T-helper 17 cell (primary cell): Measurements from ENCODE around the gene COPB2. TPM values are rescaled to one million over a fixed set of nuclear protein-coding genes. Genes with fewer than 3 reads are reported as not detected.
"Not testable (repeated sequence)": the region's sequence is repeated elsewhere in the genome, so short reads cannot be mapped to it uniquely, and the experiment has no call there.

Experiments
- ATAC-seq: fragments of 150-1000 bp; cut with Tn5 transposase; 2 replicates; pipeline ENCODE4 v1.10.0; 2021; ENCODE audit warnings: mild to moderate bottlenecking, moderate library complexity
- DNase-seq, 3 donors: peaks; one replicate each; pipeline versions ENCODE4 v3.0.0 to v3.0.0-alpha.2; 2020 to 2021
- H3K9me3 ChIP-seq: one replicate; pipeline ENCODE4 v1.7.0; 2013; ENCODE audit warnings: low read length, mild to moderate bottlenecking; ENCODE audit not compliant: control insufficient read depth, poor library complexity, severe bottlenecking
- H3K27ac Mint-ChIP-seq: one replicate; pipeline ENCODE4 v1.8.0; 2022; ENCODE audit warnings: mild to moderate bottlenecking, moderate library complexity, mixed read lengths
- H3K27me3 Mint-ChIP-seq: one replicate; pipeline ENCODE4 v1.8.0; 2022; ENCODE audit warnings: mixed read lengths
- H3K36me3 Mint-ChIP-seq: one replicate; pipeline ENCODE4 v1.8.0; 2022; ENCODE audit warnings: low read depth, mixed read lengths
- H3K4me1 Mint-ChIP-seq: one replicate; pipeline ENCODE4 v1.8.0; 2022; ENCODE audit warnings: mild to moderate bottlenecking, mixed read lengths
- H3K4me3 Mint-ChIP-seq: one replicate; pipeline ENCODE4 v1.8.0; 2022; ENCODE audit warnings: mild to moderate bottlenecking, moderate library complexity, mixed read lengths
- total RNA-seq, 4 donors: library from RNA in 2 of 4; stranded (reverse) in 2 of 4; gene quantifications; one replicate each; pipeline ENCODE4 v1.2.3 and lab custom pipeline; 2022 to 2026

The COPB2 gene
- total RNA-seq, 2 donors from 2014 or later: 26.3 to 29.7 TPM

DNA sequence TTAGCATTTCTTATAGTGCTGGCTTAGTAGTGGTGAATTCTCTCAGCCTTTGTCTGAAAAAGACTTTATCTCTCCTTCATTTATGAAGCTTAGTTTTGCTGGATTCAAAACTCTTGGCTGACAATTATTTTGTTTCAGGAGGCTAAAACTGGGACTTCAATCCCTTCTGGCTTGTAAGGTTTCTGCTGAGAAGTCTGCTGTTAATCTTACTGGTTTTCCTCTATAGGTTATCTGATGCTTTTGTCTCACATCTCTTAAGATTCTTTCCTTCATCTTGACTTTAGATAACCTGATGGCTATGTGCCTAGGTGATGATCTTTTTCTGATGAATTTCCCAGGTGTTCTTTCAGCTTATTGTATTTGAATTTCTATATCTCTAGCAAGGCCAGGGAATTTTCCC lies 23.4 kb upstream of the COPB2 start:
- not testable (repeated sequence) for H3K4me3 Mint-ChIP-seq, ATAC-seq, H3K9me3 ChIP-seq, H3K36me3 Mint-ChIP-seq, DNase-seq, H3K27ac Mint-ChIP-seq, H3K4me1 Mint-ChIP-seq, H3K27me3 Mint-ChIP-seq

DNA sequence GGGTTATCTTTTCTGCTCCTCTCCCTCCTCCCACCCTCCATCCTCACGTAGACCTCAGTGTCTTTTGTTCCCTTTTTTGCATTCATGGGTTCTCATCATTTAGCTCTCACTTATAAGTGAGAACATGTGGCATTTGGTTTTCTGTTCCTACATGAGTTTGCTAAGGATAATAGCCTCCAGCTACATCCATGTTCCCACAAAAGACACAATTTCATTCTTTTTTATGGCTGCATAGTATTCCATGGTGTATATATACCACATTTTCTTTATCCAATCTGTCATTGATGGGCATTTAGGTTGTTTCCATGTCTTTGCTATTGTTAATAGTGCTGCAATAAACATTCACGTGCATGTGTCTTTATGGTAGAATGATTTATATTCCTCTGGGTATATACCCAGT lies 11.7 kb upstream of the COPB2 start:
- not testable (repeated sequence) for H3K4me3 Mint-ChIP-seq, ATAC-seq, H3K9me3 ChIP-seq, H3K36me3 Mint-ChIP-seq, H3K27ac Mint-ChIP-seq, H3K27me3 Mint-ChIP-seq, DNase-seq, H3K4me1 Mint-ChIP-seq

DNA sequence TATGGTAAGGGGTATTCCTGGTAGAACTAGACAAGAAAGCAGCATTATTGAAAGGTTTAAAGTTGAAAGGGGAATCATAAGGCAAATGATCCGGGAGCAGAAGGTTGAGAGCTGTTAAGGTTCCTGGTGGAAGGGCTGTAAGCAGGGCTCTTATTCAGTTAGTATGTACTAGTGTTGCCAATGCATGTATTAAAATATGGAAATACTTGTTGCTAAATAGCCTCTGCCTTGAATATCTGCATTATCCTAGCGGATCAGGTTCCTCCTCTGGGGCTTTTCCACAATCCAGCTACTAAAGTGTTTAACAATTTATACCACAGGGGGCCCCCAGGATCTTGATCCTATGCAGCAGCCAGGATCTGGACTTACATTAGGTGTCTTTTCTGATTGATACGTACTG lies 7.3 kb upstream of the COPB2 start:
- H3K4me1 Mint-ChIP-seq: peaks cover 5% of the 10 kb centered on the region
- H3K27ac Mint-ChIP-seq: no peak overlapping the region
- no peaks in the 10 kb centered on the region for H3K27me3 Mint-ChIP-seq
- ATAC-seq: no peak
- no peak for DNase-seq
- no peaks in the 10 kb centered on the region for H3K9me3 ChIP-seq
- H3K4me3 Mint-ChIP-seq: no peak overlapping the region
- H3K36me3 Mint-ChIP-seq: peaks cover 8% of the 10 kb centered on the region

DNA sequence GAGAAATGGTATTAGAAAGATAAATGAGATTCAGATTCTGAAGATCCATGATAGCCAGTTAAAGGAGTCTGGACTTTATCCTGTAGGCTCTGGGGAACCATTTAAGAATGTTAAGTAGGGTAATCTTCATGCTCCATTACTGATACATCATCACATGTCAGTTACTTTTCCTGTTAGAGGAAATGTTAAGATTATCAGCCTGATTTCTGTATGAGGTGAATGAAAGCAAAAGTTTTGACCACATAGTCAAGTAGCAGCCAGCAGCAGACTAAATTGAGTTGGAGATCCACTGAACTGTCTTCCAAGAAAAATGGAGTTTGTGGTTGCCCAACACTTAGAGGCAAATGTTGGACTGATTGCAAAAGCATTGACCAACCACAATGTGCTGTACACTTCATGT lies 4.7 kb upstream of the COPB2 start:
- no peaks in the 10 kb centered on the region for H3K27me3 Mint-ChIP-seq
- peaks cover 12% of the 10 kb centered on the region for H3K4me1 Mint-ChIP-seq
- ATAC-seq (no peak), DNase-seq (no peak)
- H3K9me3 ChIP-seq: no peaks in the 10 kb centered on the region
- no peak overlapping the region for H3K4me3 Mint-ChIP-seq
- H3K36me3 Mint-ChIP-seq: peaks cover 7% of the 10 kb centered on the region
- no peak overlapping the region for H3K27ac Mint-ChIP-seq

DNA sequence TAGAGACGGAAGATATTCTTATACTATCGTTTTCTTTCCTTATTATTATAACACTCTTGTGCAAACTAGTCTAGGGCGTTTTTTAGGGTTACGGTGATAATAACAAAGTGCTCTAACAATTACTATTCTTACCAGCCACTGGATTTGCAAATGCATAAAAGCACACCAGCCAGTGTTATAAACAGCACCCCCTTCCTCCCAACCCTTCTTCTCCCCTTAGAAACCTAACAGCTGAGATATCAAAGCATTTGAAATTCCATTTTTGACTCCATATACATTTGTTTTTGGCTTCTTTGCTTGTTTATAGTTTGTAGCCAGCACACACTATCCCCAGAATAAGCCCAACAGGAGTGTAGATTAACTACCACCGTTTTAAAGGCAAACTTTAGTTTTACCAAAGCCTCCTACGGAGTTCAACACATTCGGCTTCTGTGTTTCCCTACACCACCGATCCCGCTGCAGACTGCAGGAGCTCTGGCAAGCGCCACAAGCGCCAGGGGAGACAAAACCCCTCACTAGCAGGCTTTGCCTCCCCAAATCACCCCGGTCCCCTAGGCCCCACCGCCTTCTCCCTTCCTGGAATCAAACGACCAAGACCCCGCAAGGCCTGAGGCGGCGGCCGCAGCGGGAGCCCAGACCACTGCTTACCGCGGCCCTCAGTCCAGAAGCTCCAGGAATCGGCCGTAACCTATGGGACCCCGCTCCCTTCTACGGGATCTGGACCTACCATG lies 461 bp downstream of the COPB2 start:
- peak overlapping the region; percentile 95 for H3K4me3 Mint-ChIP-seq
- no peak for DNase-seq
- H3K27ac Mint-ChIP-seq: peak overlapping the region; percentile 100
- H3K36me3 Mint-ChIP-seq: peaks cover 5% of the 10 kb centered on the region
- peak; percentile 35 for ATAC-seq
- H3K4me1 Mint-ChIP-seq: peaks cover 36% of the 10 kb centered on the region
- no peaks in the 10 kb centered on the region for H3K9me3 ChIP-seq
- H3K27me3 Mint-ChIP-seq: no peaks in the 10 kb centered on the region

DNA sequence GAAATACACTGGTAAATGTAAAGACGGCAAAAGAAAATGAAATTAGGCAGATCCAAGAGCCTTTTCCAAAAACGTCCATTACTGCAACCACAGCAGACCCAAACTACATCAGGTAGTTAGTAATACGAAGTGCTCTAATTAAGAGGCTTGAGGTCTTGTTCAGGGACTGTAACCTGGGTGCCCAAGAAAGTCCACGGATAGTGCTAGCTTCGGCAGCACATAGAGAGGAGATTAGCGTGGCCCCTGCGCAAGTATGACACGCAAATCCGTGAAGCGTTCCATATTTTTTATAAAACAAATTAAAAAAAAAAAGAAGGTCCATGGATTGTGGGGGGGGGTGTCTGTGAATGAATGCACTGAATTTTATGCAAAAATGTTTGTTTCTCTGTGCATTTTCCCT lies 1.4 kb downstream of the COPB2 start:
- Mint-ChIP-seq H3K4me3 (peak overlapping the region; percentile 73), H3K27me3 (no peaks in the 10 kb centered on the region), H3K36me3 (peaks cover 5% of the 10 kb centered on the region), H3K27ac (peak overlapping the region; percentile 100), H3K4me1 (peaks cover 33% of the 10 kb centered on the region)
- no peaks in the 10 kb centered on the region for H3K9me3 ChIP-seq
- DNase-seq: no peak
- no peak for ATAC-seq

DNA sequence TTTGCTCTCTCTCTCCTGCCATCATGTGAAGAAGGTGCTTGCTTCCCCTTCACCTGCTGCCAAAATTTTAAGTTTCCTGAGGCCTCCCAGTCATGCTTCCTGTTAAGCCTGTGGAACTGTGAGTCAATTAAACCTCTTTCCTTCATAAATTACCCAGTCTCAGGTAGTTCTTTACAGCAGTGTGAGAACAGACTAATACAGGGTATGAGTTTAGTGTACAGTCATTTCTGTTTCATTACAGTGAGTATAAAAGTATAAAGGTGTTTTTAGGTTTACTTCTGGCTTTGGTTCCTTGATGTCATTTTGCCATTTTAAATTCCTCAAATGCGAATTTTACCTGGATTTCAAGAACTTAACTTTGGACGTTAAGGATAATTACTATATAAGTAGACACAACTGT lies 7.2 kb downstream of the COPB2 start:
- not testable (repeated sequence) for H3K9me3 ChIP-seq, H3K4me3 Mint-ChIP-seq, ATAC-seq, H3K27me3 Mint-ChIP-seq, H3K36me3 Mint-ChIP-seq, DNase-seq, H3K27ac Mint-ChIP-seq
- peaks cover 34% of the 10 kb centered on the region for H3K4me1 Mint-ChIP-seq

DNA sequence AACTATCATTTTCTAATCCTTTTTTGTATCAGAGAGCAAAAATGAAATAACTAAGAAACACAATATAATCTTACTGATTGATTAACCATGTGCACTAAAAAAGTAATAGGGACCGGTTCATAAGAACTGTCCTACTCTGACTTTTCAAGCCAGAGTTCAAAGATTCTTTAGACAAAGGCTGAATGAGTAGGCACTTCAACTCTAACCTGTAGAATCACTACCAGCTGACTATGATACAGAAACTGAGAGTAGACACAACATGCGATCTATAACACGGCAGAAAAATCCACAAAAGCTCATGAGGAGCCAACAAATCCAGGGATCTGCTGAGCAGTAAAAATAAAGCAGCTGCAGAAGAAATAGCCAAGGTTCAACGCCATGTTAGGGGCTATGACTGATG lies 8.9 kb downstream of the COPB2 start:
- Mint-ChIP-seq H3K4me3 (no peak overlapping the region), H3K4me1 (peaks cover 25% of the 10 kb centered on the region), H3K36me3 (peaks cover 11% of the 10 kb centered on the region), H3K27ac (peak overlapping the region; percentile 56), H3K27me3 (no peaks in the 10 kb centered on the region)
- DNase-seq (no peak), ATAC-seq (no peak)
- H3K9me3 ChIP-seq: no peaks in the 10 kb centered on the region

DNA sequence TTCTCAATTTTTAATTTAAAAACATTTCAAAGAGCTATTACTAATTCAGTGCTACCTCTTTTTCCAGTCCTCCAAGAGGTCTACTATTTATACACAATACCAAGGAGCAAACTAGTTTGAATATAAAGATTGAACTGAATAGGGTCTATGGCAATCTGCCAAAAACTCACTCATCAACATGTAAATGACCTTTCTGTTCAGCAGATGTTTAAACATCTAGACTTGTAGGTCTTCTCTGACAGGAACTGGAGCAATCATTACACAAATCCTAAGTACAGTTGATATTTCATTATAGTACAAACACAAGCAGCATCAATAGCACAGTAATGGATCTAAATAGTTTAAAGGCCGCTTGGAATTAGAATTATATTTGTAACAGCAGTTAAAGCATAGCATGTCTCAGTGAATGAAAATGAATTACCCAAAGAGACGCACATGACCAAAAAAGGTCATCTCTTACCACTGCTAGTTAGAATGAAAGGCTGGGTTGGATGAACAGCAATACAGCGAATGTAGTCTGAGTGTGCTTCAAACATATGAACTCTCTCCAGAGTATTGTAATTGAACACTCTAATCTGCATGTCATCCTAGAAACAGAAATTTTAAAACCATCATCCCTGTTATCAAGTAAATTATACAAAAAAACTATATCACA lies 10.7 kb downstream of the COPB2 start:
- DNase-seq (no peak), ATAC-seq (no peak)
- H3K27ac Mint-ChIP-seq: peak overlapping the region; percentile 34
- peaks cover 13% of the 10 kb centered on the region for H3K36me3 Mint-ChIP-seq
- no peak overlapping the region for H3K4me3 Mint-ChIP-seq
- H3K27me3 Mint-ChIP-seq: no peaks in the 10 kb centered on the region
- peaks cover 22% of the 10 kb centered on the region for H3K4me1 Mint-ChIP-seq
- H3K9me3 ChIP-seq: no peaks in the 10 kb centered on the region

DNA sequence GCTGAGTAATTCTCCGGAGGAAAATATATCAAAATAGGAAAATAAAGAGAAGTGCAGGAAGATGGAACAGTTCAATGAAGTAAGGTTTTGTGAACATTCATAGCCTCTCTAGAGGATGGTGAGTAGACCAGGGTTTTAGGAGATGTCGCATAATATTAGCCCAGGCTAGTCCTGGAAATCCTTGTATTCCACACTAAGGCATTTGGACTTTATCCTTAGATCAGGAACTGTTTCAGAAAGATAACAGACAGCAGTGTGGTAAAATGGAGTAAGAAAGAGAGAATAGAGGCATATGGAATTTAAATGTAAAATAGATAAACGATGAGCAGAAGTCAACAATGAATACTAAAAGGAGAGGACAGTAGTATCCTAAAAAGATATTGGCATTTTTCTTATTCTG lies 12.1 kb downstream of the COPB2 start:
- Mint-ChIP-seq H3K27ac (peak overlapping the region; percentile 32), H3K27me3 (no peaks in the 10 kb centered on the region), H3K36me3 (peaks cover 16% of the 10 kb centered on the region), H3K4me1 (peaks cover 22% of the 10 kb centered on the region), H3K4me3 (no peak overlapping the region)
- DNase-seq (no peak), ATAC-seq (no peak)
- H3K9me3 ChIP-seq: no peaks in the 10 kb centered on the region

DNA sequence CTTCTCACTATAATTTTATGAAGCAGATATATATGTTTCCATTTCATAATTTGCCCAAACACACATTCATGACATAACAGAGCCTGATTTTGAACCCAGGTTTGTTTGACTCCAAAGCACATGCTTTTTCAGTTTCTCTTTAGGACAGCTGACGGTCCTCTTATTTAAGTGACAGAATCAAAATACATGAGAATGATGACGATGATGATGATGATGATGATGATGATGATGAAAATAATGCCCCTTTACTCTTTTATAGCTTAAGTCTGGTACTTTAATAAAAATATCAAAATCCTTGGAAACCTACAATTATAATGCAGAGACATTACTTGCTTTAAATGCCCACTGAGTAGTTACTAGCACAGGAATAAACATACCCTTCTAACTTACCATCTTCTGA lies 15.3 kb downstream of the COPB2 start:
- DNase-seq (no peak), ATAC-seq (no peak)
- no peak overlapping the region for H3K4me3 Mint-ChIP-seq
- no peaks in the 10 kb centered on the region for H3K27me3 Mint-ChIP-seq
- H3K9me3 ChIP-seq: no peaks in the 10 kb centered on the region
- no peak overlapping the region for H3K27ac Mint-ChIP-seq
- H3K36me3 Mint-ChIP-seq: peaks cover 13% of the 10 kb centered on the region
- H3K4me1 Mint-ChIP-seq: peaks cover 6% of the 10 kb centered on the region

DNA sequence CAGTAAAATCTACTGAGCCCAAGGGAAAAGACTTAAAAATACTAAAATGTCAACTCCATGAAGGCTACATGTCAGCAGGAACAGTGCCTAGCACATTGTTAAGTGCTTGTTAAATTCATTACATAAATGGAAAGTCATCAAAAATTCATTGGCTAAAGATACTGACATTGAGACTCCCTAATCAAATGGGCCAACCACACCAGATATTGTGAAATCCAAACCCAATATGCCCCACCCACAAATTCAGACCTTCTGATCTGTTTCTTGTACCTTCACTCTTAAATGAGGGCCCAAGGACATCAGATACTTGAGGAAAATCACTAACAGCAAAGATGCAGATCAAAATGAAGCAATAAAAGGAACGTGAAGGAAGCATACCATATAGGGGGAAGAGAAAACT lies 24.9 kb downstream of the COPB2 start:
- peaks cover 9% of the 10 kb centered on the region for H3K4me1 Mint-ChIP-seq
- H3K36me3 Mint-ChIP-seq: peaks cover 9% of the 10 kb centered on the region
- H3K27ac Mint-ChIP-seq: peak overlapping the region; percentile 74
- H3K9me3 ChIP-seq: no peaks in the 10 kb centered on the region
- DNase-seq: no peak
- no peak overlapping the region for H3K4me3 Mint-ChIP-seq
- no peaks in the 10 kb centered on the region for H3K27me3 Mint-ChIP-seq
- no peak for ATAC-seq

DNA sequence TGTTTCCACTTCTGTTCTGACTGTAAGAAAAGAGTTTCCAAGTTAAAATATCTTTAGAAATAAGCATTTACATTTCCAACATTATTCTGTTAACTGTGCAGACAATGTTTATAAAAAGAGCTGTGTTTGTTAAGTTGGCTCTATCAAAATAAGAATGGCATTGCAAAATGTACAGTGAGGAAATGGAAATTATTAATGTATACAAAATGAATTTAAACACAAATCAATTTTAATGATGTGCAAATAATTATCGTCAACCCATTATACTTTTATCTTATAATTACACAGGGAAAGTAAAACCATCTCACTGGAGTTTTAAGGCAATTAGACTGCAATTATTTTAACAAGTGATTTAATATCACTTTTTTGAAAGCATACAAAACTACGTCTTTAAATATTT lies 28.2 kb downstream of the COPB2 start:
- peaks cover 12% of the 10 kb centered on the region for H3K36me3 Mint-ChIP-seq
- H3K4me3 Mint-ChIP-seq: no peak overlapping the region
- DNase-seq: no peak
- ATAC-seq: no peak
- H3K4me1 Mint-ChIP-seq: peaks cover 6% of the 10 kb centered on the region
- no peaks in the 10 kb centered on the region for H3K9me3 ChIP-seq
- peak overlapping the region; percentile 65 for H3K27ac Mint-ChIP-seq
- H3K27me3 Mint-ChIP-seq: no peaks in the 10 kb centered on the region
